ENCODE data around the gene LITAFD.

The LITAFD gene

DNA sequence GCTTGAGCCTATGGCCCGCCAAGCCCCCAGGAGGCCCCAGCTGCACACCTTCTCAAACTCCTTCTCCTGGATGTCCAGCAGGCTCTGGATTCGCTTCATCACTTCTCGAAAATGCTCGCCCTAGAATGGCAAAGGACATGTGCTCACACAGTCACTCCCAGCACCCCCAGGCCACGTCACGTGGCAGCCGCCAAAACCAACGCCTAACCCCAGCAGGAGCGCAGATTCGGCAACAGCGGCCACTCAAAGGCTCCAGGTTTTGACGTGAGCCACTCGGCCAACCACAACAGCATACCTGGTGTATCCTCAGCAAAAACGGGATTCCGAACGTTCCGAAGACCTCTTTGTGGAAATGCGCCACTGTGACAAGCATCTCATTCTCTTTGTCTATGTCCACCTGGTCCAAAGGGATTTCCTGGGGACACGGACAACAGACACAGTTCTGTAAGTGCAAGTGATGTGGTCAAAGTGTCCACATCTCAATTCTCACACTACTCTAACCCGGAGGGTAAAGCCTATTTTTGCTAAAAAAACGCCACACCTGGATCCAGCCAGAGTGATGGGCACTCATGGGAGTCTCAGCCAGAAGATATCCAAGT is 12.7 kb downstream of the LITAFD start:
- no peaks in the 10 kb centered on the region for H3K79me2 ChIP-seq (ENCODE audit: control insufficient read depth, insufficient read depth, low read length, unreplicated experiment)
- no peak overlapping the region for H3K4me3 ChIP-seq (ENCODE audit: low read depth, low read length)
- H3K36me3 ChIP-seq (ENCODE audit: insufficient read depth, low read length) = peaks cover 37% of the 10 kb centered on the region
- no peaks in the 10 kb centered on the region for H3K4me1 ChIP-seq (ENCODE audit: control insufficient read depth, insufficient read depth, low read length, unreplicated experiment)
- no peak overlapping the region for H2AFZ ChIP-seq (ENCODE audit: low read length, unreplicated experiment)
- no peaks in the 10 kb centered on the region for H3K27me3 ChIP-seq (ENCODE audit: insufficient read depth, low read length)
- H3K27ac ChIP-seq (ENCODE audit: low read depth, low read length) = no peak overlapping the region

DNA sequence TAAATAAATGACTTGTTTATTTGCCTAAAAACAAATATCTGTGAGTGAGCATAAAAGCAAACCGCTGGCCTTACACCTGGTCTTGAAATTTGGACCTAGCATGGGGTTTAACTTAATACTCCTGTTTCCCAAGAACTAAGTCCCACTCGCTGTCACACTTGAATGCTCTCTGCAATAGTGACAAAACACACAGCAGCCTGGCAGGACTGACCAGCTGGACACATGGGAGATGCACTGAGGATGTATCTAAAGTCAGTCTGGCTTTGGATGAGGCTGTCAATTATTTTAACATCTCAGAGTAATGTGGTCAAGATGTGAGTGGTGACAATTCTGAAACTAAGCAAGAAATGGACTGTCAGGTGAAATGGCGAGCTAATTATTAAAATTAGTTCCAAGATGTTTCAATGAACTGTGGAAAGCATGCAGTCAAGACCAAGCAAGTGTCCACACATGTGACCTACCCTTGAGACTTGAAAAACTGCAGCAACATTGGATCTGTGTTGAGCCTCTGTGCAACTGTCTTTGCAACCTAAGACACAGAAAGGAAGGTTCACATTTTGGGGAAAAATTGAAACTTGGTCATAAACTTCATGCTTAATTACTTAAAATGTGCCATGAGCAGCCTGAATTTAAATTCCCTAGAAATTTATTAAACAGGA is 16.6 kb downstream of the LITAFD start:
- H3K27me3 ChIP-seq (ENCODE audit: insufficient read depth, low read length) = no peaks in the 10 kb centered on the region
- H3K79me2 ChIP-seq (ENCODE audit: control insufficient read depth, insufficient read depth, low read length, unreplicated experiment) = no peaks in the 10 kb centered on the region
- H3K4me1 ChIP-seq (ENCODE audit: control insufficient read depth, insufficient read depth, low read length, unreplicated experiment) = no peaks in the 10 kb centered on the region
- H3K27ac ChIP-seq (ENCODE audit: low read depth, low read length) = no peak overlapping the region
- H3K36me3 ChIP-seq (ENCODE audit: insufficient read depth, low read length) = peaks cover 50% of the 10 kb centered on the region
- no peak overlapping the region for H3K4me3 ChIP-seq (ENCODE audit: low read depth, low read length)
- no peak overlapping the region for H2AFZ ChIP-seq (ENCODE audit: low read length, unreplicated experiment)

DNA sequence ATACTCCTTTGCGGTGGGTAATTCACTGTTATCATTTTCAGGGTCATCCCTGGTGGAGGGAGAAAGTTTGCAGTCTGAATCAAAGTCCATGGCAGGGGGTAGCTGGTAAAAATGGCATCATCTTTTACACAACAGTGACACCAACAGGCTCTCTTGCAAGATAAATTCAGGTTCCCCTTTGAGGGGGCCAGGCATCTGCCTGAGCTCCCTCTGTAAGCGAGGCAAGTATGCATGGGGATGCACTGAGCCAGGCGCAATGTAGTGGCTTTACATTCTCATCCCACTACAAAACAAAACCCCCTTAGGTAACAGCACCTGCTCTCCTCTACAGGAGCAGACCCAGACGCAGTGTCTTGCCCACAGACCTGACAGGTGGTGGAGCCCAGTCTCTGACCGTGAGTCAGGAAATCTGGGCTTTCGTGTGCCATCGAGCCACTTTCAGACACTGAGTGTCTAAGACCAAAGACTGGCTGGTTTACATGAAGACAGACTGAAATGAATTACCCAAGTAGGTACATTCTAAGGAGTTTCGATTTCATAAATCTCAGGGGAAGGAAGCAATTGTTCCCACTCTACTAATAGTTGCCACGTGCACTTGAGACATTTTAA is 17.7 kb downstream of the LITAFD start:
- Histone ChIP-seq H3K79me2 (ENCODE audit: control insufficient read depth, insufficient read depth, low read length, unreplicated experiment) (no peaks in the 10 kb centered on the region), H3K36me3 (ENCODE audit: insufficient read depth, low read length) (peaks cover 44% of the 10 kb centered on the region), H3K27ac (ENCODE audit: low read depth, low read length) (no peak overlapping the region), H2AFZ (ENCODE audit: low read length, unreplicated experiment) (no peak overlapping the region), H3K4me3 (ENCODE audit: low read depth, low read length) (no peak overlapping the region), H3K4me1 (ENCODE audit: control insufficient read depth, insufficient read depth, low read length, unreplicated experiment) (no peaks in the 10 kb centered on the region), H3K27me3 (ENCODE audit: insufficient read depth, low read length) (no peaks in the 10 kb centered on the region)

DNA sequence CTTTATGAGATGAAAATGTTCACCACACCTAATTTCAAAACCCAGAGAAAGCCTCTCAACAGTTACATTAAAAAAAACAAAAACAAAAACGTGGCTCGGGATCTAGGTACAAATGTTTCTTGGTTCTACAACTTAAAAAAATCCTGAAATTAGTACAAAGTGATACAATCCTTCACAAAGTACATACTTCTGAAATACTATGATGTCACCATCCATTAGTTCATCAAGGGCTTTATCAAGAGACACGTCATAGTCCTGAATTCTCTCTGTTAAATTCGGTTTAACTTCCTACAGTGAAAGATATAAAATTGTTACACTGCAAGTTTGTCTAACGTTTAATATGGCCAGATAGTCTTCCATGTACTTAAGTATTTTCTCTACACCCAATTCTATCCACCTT is 18.2 kb downstream of the LITAFD start:
- no peak overlapping the region for H3K27ac ChIP-seq (ENCODE audit: low read depth, low read length)
- H3K79me2 ChIP-seq (ENCODE audit: control insufficient read depth, insufficient read depth, low read length, unreplicated experiment) = no peaks in the 10 kb centered on the region
- H2AFZ ChIP-seq (ENCODE audit: low read length, unreplicated experiment) = no peak overlapping the region
- H3K4me3 ChIP-seq (ENCODE audit: low read depth, low read length) = no peak overlapping the region
- no peaks in the 10 kb centered on the region for H3K4me1 ChIP-seq (ENCODE audit: control insufficient read depth, insufficient read depth, low read length, unreplicated experiment)
- H3K27me3 ChIP-seq (ENCODE audit: insufficient read depth, low read length) = no peaks in the 10 kb centered on the region
- peaks cover 40% of the 10 kb centered on the region for H3K36me3 ChIP-seq (ENCODE audit: insufficient read depth, low read length)

DNA sequence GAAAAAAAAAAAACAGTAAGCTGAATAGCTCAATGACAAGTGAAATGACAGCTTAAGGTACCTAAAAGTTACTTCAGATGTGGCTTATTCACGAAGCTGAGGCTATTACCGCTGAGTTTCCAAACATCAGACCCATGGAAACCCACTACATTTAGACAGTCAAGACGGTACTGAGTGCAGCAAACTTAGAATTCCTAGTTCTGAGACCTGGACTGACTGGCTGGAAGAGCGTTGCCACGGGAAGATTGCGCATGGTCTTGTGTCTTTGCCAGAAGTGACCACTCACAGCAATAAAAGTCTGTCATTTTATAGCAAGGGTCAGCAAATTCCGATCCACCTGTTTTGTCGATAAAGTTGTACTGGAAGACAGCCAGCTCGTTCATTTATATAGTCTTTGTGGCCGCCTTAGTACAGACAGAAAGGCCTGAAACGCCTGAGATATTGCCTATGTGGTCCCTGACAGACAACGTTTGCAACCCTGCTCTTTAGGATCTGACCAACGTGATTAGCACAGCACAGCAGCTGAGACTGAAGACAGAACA is 19.2 kb downstream of the LITAFD start:
- no peak overlapping the region for H3K27ac ChIP-seq (ENCODE audit: low read depth, low read length)
- H3K4me3 ChIP-seq (ENCODE audit: low read depth, low read length) = no peak overlapping the region
- H3K4me1 ChIP-seq (ENCODE audit: control insufficient read depth, insufficient read depth, low read length, unreplicated experiment) = no peaks in the 10 kb centered on the region
- no peaks in the 10 kb centered on the region for H3K27me3 ChIP-seq (ENCODE audit: insufficient read depth, low read length)
- no peak overlapping the region for H2AFZ ChIP-seq (ENCODE audit: low read length, unreplicated experiment)
- peaks cover 42% of the 10 kb centered on the region for H3K36me3 ChIP-seq (ENCODE audit: insufficient read depth, low read length)
- H3K79me2 ChIP-seq (ENCODE audit: control insufficient read depth, insufficient read depth, low read length, unreplicated experiment) = no peaks in the 10 kb centered on the region

DNA sequence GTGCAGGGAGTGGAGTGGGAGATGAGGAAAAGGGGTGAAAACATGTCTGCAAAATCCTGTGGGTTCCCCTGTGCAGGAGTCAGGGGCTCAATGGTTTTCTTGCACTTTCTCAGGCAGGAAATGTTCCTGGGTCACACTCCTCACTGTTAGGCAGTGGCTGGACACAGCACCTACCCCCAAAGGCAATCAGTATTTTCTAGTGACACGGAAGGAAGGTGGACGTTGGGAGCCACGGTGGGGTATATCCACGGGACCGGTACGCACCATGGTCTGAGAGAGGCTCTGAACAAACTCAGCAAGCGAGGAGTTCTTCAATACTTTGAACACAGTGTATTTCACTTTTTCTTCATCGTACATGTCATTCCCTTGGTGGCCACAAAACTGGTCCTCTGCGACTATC is 20.9 kb downstream of the LITAFD start:
- H3K79me2 ChIP-seq (ENCODE audit: control insufficient read depth, insufficient read depth, low read length, unreplicated experiment) = no peaks in the 10 kb centered on the region
- H3K4me1 ChIP-seq (ENCODE audit: control insufficient read depth, insufficient read depth, low read length, unreplicated experiment) = no peaks in the 10 kb centered on the region
- H2AFZ ChIP-seq (ENCODE audit: low read length, unreplicated experiment) = no peak overlapping the region
- H3K27me3 ChIP-seq (ENCODE audit: insufficient read depth, low read length) = no peaks in the 10 kb centered on the region
- H3K36me3 ChIP-seq (ENCODE audit: insufficient read depth, low read length) = peaks cover 48% of the 10 kb centered on the region
- no peak overlapping the region for H3K4me3 ChIP-seq (ENCODE audit: low read depth, low read length)
- no peak overlapping the region for H3K27ac ChIP-seq (ENCODE audit: low read depth, low read length)

DNA sequence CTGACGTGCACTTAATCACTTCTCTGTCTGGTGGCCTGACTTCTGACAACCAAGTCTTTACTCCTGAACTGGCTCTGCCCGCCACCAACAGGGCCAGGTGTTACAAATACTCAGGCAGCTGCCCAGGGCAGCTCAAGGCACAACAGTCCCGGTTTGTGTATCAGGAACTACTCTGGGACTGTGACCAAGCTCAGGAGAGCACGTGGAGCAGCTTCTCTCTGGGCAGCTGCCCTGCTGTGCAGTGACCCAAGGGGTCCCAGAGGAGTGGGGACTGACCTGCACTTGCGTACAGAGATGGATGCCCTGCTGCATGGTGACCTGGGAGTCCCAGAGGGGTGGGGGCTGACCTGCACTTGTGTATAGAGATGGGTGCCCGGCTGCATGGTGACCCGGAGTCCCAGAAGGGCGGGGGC is 21.9 kb downstream of the LITAFD start:
- peaks cover 3% of the 10 kb centered on the region for H3K79me2 ChIP-seq (ENCODE audit: control insufficient read depth, insufficient read depth, low read length, unreplicated experiment)
- H3K4me1 ChIP-seq (ENCODE audit: control insufficient read depth, insufficient read depth, low read length, unreplicated experiment) = no peaks in the 10 kb centered on the region
- no peak overlapping the region for H3K27ac ChIP-seq (ENCODE audit: low read depth, low read length)

DNA sequence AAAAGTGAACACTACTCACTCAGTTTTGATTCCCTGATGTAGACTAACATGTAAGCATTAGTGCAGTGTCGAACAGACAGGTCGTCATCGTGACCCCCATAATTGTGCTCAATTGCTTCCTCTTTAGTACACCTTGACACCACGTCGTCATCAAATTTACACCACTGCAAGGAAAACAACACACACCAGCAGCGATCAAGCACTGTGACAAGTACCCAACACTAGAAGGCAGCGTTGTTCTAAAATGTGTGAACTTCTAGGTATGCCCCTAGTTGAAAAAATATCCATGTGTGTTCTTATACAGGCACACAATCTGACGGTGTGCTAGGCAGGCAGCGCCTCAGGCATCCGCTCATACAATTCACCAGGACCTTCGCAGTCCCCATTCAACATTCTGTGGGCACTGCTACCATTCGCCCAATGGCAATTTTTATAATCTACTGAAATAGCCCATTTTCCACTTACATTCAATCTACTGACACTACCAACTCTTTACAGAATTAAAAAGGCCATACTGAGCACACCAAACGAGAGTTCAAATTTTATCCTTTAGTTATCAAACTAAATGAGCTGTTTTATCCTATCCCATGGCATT is 23.1 kb downstream of the LITAFD start:
- H3K79me2 ChIP-seq (ENCODE audit: control insufficient read depth, insufficient read depth, low read length, unreplicated experiment) = peaks cover 6% of the 10 kb centered on the region
- H3K27me3 ChIP-seq (ENCODE audit: insufficient read depth, low read length) = no peaks in the 10 kb centered on the region
- no peak overlapping the region for H3K27ac ChIP-seq (ENCODE audit: low read depth, low read length)
- H3K36me3 ChIP-seq (ENCODE audit: insufficient read depth, low read length) = peaks cover 43% of the 10 kb centered on the region; the same call in 1 of the 2 replicates
- no peak overlapping the region for H3K4me3 ChIP-seq (ENCODE audit: low read depth, low read length)
- no peak overlapping the region for H2AFZ ChIP-seq (ENCODE audit: low read length, unreplicated experiment)
- H3K4me1 ChIP-seq (ENCODE audit: control insufficient read depth, insufficient read depth, low read length, unreplicated experiment) = no peaks in the 10 kb centered on the region

More for the DNA sequence above, 21.9 kb downstream of the LITAFD start:
- H3K36me3 ChIP-seq (ENCODE audit: insufficient read depth, low read length) = peaks cover 48% of the 10 kb centered on the region
- no peak overlapping the region for H3K4me3 ChIP-seq (ENCODE audit: low read depth, low read length)
- H3K27me3 ChIP-seq (ENCODE audit: insufficient read depth, low read length) = no peaks in the 10 kb centered on the region
- H2AFZ ChIP-seq (ENCODE audit: low read length, unreplicated experiment) = no peak overlapping the region

DNA sequence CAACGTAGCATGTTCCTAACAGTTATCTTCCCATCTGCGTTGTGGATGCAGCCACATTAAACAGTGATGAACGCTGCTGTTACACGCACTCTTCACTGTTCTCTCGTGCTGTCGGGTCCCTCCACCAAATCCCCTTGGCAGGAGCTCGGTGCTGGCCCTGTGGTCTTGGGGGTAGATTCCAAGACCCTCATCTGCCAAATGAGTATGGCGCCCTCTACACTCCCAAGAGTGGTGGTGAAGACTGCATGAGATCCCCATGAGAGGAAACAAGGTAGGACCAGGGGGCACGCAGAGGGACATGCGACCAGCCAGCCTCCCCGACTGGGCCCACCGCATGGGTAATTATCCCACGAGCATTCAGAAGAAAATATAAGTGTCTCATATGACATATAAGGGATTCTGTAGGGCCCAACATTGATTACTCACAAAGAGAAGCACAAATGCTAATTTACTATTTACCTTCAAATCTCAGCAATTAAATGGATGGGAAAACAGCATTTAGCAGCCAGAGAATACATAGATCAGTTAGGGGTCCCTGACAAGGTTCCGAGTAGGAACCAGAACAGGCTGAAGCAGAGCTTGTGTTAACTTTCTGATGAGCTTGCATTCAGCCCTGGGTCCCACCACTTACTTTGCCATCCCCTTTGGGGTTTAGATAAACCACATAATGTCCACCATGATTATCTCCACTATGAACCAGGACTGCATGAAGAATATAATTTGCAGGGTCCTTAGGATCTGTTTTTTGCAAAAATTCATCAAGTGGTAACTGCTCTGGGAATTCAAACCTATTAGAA is 23.8 kb downstream of the LITAFD start:
- H3K36me3 ChIP-seq (ENCODE audit: insufficient read depth, low read length) = peaks cover 47% of the 10 kb centered on the region; the same call in 1 of the 2 replicates

DNA sequence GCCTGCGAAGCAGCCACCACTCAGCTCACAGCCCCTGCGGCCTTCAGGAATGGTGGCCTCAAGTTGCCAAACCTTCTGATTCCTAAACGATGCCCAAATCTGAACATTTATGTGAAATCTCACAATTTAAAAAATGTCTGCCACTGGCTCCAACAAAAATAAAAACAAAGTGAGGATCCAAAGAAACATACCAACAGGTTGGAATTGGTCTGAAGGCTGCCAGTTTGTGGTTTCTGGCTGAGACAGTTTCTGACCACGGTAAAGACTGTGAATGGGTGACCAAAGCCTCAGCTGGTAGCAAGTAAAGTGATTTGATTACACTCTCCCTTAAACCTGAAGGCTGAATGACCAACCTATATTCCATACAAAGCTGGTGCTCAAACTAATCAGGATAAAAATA is 24.9 kb downstream of the LITAFD start:
- no peak overlapping the region for H3K27ac ChIP-seq (ENCODE audit: low read depth, low read length)
- H3K36me3 ChIP-seq (ENCODE audit: insufficient read depth, low read length) = peaks cover 41% of the 10 kb centered on the region; the same call in 1 of the 2 replicates
- no peak overlapping the region for H2AFZ ChIP-seq (ENCODE audit: low read length, unreplicated experiment)
- H3K4me3 ChIP-seq (ENCODE audit: low read depth, low read length) = no peak overlapping the region
- peaks cover 6% of the 10 kb centered on the region for H3K79me2 ChIP-seq (ENCODE audit: control insufficient read depth, insufficient read depth, low read length, unreplicated experiment)
- H3K4me1 ChIP-seq (ENCODE audit: control insufficient read depth, insufficient read depth, low read length, unreplicated experiment) = no peaks in the 10 kb centered on the region
- H3K27me3 ChIP-seq (ENCODE audit: insufficient read depth, low read length) = no peaks in the 10 kb centered on the region

More for the DNA sequence above, 23.8 kb downstream of the LITAFD start:
- Histone ChIP-seq H3K4me1 (ENCODE audit: control insufficient read depth, insufficient read depth, low read length, unreplicated experiment) (no peaks in the 10 kb centered on the region), H3K4me3 (ENCODE audit: low read depth, low read length) (no peak overlapping the region), H3K27ac (ENCODE audit: low read depth, low read length) (no peak overlapping the region), H2AFZ (ENCODE audit: low read length, unreplicated experiment) (no peak overlapping the region), H3K27me3 (ENCODE audit: insufficient read depth, low read length) (no peaks in the 10 kb centered on the region), H3K79me2 (ENCODE audit: control insufficient read depth, insufficient read depth, low read length, unreplicated experiment) (peaks cover 6% of the 10 kb centered on the region)
